Neural progenitor cell (in vitro differentiated cells): Measurements from ENCODE around the gene MISP3.

Experiments
- CTCF ChIP-seq: fragments of 200-600 bp; sonication (generic); IDR thresholded peaks from 2 replicates; pipeline ENCODE4 v1.5.1; 2017; ENCODE audit warnings: antibody characterized with exemption, mild to moderate bottlenecking
- EZH2phosphoT487 ChIP-seq: fragments of 200-600 bp; sonication (generic); IDR thresholded peaks from 2 replicates; pipeline ENCODE4 v1.6.1; 2017; ENCODE audit warnings: antibody characterized with exemption

GRCh38 chr19:14101003-14101545, 28.5 kb downstream of the MISP3 start:
- no peak for TF ChIP-seq CTCF
- no peak for TF ChIP-seq EZH2phosphoT487
